NCI-H82 treated with DMSO at 0.1 percent for 48 hours (cell line): Measurements from ENCODE around the gene HIVEP3.
A peak's percentile ranks its signal among the peaks of the same experiment; 100 is the strongest.

ENCODE experiments used
- DNase-seq: peaks from one replicate; lab custom pipeline; 2025; ENCODE audit not compliant: unreplicated experiment; lab: John Stamatoyannopoulos, UW

The HIVEP3 gene

GRCh38 chr1:41525891-41526587 is 392.7 kb downstream of the HIVEP3 start:
- no peak for DNase-seq

GRCh38 chr1:41524676-41525675 is 393.7 kb downstream of the HIVEP3 start:
- no peak for DNase-seq

- no peak for DNase-seq
These were observed 394.6 kb downstream of the HIVEP3 start for GRCh38 chr1:41523949-41524675.

GRCh38 chr1:41523071-41523470 is 395.7 kb downstream of the HIVEP3 start:
- no peak for DNase-seq

- DNase-seq: no peak
These were observed 397.0 kb downstream of the HIVEP3 start for GRCh38 chr1:41521766-41522165.

DNA sequence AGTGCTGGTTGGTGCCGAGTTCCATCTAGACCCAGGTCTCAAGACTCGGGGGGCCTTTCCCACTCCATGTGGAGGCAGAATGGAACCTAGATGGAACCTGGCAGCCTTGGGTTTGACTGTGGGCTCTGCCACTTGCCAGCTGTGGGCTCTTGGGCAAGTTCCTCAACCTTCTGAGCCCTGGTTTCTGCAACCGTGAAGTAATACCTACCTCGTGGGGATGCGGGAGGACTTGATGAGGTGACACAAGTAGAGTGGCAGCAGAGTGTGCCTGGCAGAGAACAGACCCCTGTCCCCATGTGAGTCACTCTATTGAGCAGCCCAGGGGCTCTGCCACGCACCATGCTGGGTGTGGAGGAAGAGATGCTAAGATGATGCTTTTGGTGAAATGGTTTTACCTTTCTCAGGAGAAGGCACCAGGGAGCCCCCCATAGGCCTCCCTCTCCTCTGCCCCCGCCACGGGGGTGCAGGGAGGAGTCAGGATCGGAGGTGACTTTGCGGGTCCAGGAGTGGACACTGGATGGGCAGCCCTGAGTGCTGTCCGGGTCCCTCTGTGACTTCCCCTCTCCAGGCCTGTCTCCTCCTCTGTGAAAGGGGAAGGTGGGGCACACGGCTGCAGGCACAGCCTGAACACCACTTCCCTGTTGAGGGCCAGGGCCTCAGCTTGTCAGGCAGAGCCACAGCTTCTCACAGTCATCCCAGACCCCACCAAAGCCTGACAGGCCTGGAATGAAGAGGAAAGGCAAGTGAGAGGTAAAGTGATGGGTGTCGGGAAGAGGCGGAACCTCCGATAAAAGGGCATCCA is 397.6 kb downstream of the HIVEP3 start:
- DNase-seq: no peak

GRCh38 chr1:41519667-41520066 is 399.1 kb downstream of the HIVEP3 start:
- no peak for DNase-seq

- no peak for DNase-seq
These were observed 400.3 kb downstream of the HIVEP3 start for GRCh38 chr1:41518471-41518870.

- no peak for DNase-seq
These were observed 401.7 kb downstream of the HIVEP3 start for GRCh38 chr1:41517062-41517438.

GRCh38 chr1:41516168-41517061 is 402.3 kb downstream of the HIVEP3 start:
- peak; percentile 57 for DNase-seq

- DNase-seq: no peak
These were observed 402.9 kb downstream of the HIVEP3 start for GRCh38 chr1:41515778-41516167.

DNA sequence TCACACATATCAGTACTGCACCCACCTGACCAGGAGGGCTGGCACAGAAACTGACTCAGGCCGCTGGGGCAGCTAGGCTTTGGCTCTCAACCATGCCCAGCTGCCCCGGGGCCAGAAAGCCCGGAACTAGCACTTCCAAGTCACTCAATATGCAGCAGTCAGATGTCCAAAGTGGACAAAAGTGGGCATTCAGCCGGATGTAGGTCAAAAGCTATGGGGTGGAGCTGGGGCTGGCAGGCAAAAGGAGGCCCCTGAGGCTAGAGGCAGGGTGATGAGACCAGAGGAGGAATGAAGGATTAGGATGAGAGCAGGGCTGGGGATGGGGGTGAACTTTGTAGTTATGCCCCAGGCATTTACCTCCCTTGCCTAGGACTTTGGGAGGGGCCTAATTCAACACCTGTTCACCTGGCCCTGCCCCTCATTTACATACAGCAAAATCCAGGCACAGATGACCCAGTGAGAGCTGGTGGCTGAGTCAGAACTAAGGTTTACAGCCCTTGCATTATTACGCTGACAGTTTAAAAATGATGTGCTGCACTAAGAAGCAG is 403.5 kb downstream of the HIVEP3 start:
- DNase-seq: no peak

DNA sequence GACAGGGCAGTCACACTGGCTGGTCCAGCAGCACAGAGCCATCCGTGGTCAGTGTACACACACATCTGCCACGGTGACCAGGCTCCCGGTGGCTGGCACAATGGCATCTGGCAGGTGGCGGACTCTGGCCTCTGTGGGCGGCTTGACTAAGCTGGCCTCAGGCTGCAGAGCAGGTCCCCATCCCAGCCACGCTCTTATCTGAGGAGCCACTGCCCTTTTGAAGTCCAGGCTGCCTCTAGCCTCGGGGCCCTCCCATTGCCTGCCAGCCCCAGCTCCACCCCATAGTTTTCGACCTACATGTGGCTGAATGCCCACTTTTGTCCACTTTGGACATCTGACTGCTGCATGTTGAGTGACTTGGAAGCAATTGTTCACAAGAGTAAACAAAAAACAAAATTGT is 404.3 kb downstream of the HIVEP3 start:
- DNase-seq: no peak

GRCh38 chr1:41513383-41513735 is 405.4 kb downstream of the HIVEP3 start:
- no peak for DNase-seq

GRCh38 chr1:41512701-41513382 is 405.9 kb downstream of the HIVEP3 start:
- no peak for DNase-seq

- DNase-seq: no peak
These were observed 407.5 kb downstream of the HIVEP3 start for GRCh38 chr1:41511239-41511540.

DNA sequence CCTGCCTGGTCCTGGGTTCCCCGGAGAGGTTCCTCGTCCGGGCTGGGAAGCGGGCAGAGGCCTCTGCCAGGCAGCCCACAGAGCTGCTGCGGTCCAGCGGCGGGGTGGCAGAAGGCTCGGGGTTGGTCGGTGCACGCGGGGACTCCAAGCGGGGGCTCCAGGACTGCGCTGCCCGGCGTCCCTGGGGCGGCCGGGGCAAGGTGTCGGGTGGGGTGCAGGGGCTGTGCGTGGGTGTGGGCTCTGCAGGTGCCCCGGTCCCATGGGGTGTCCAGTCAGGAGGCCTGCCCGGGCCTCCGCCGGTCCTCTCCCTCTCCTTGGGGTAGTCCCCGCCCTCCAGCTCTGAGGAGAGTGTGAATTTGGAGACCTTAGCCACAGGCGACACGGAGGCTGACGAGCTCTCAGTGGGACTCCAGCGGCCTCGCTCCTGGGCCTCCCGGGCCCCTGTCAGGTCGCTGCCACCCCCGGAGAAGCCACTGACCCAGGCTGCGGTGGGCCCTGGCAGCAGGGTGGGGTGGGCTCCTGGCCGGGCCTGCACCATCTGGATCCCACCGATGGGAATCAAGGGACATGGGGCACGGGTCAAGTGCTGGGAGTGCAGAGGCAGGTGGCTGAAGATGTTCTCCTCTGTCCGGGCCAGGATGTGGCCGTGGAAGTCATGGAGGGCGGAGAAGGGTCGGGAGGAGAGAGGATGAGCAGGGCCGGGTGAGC is 408.0 kb downstream of the HIVEP3 start:
- no peak for DNase-seq

- DNase-seq: no peak
These were observed 409.5 kb downstream of the HIVEP3 start for GRCh38 chr1:41509270-41509671.
